ENCODE results near the gene ASCL4.

ASCL4 gene

GRCh38 chr12:107791465-107792089, 17.1 kb downstream of the ASCL4 start:
- Histone ChIP-seq H3K4ac (ENCODE audit: low read depth in 1 of 2, low read length in 2 of 2) (no peak overlapping the region), H2BK12ac (ENCODE audit: low read length in 2 of 2) (no peak overlapping the region), H3K14ac (ENCODE audit: low read length in 2 of 2) (no peak overlapping the region), H4K8ac (ENCODE audit: low read length) (no peak overlapping the region), H3K9me3 (ENCODE audit: control insufficient read depth, low read length) (no peaks in the 10 kb centered on the region), H2BK5ac (ENCODE audit: low read depth, low read length, poor library complexity, severe bottlenecking) (no peak overlapping the region), H2AK5ac (ENCODE audit: low read length, severe bottlenecking) (no peak overlapping the region), H3K4me1 (ENCODE audit: control insufficient read depth, insufficient read depth, low read depth, low read length) (no peaks in the 10 kb centered on the region), H3K9ac (ENCODE audit: low read length) (no peak overlapping the region), H3K79me1 (replicated peaks; ENCODE audit: low read length, poor library complexity, severe bottlenecking) (no peaks in the 10 kb centered on the region), H3K4me3 (ENCODE audit: insufficient read depth in 1 of 2, low read depth in 1 of 2, low read length in 2 of 2) (no peak overlapping the region), H2AFZ (ENCODE audit: low read depth, low read length) (no peak overlapping the region), H4K91ac (ENCODE audit: low read length) (no peak overlapping the region), H3K18ac (ENCODE audit: low read depth in 1 of 2, low read length in 2 of 2) (no peak overlapping the region), H3K27me3 (ENCODE audit: control insufficient read depth in 1 of 2, insufficient read depth in 1 of 2, low read length in 2 of 2) (peaks cover 0 to 14% of the 10 kb centered on the region in 2 experiments), H3K36me3 (ENCODE audit: control insufficient read depth in 1 of 2, insufficient read depth in 2 of 2, low read depth in 1 of 2, low read length in 2 of 2) (no peaks in the 10 kb centered on the region), H3K4me2 (ENCODE audit: low read length, poor library complexity, severe bottlenecking) (no peak overlapping the region), H3K27ac (ENCODE audit: low read length, poor library complexity, severe bottlenecking) (no peak overlapping the region), H2BK120ac (ENCODE audit: low read depth, low read length) (no peak overlapping the region), H2BK15ac (ENCODE audit: low read depth, poor library complexity, severe bottlenecking) (no peak overlapping the region), H3K23ac (ENCODE audit: low read length in 2 of 2) (no peak overlapping the region)
- no CpG with 5 or more reads among the region's 1 CpG for WGBS
- no peak for DNase-seq

DNA sequence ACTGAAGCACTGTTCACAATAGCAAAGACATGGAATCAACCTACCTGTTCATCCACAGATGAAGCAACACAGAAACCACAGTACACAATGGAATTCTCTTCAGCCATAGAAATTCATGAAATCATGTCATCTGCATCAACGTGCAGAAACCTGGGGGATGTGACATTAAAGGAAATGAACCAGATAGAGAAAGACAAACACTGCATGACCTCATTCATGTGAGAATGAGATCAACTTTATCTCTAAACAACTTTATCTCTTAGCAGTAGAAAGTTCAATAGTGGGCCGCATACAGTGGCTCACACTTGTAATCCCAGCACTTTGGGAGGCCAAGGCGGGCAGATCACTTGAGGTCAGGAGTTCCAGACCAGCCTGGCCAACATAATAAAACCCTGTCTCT, 19.9 kb downstream of the ASCL4 start:
- H3K79me1 ChIP-seq (replicated peaks; ENCODE audit: low read length, poor library complexity, severe bottlenecking): no peaks in the 10 kb centered on the region
- H3K14ac ChIP-seq (ENCODE audit: low read length in 2 of 2): no peak overlapping the region
- H2BK5ac ChIP-seq (ENCODE audit: low read depth, low read length, poor library complexity, severe bottlenecking): no peak overlapping the region
- H2BK15ac ChIP-seq (ENCODE audit: low read depth, poor library complexity, severe bottlenecking): no peak overlapping the region
- H3K23ac ChIP-seq (ENCODE audit: low read length in 2 of 2): no peak overlapping the region
- no peak for DNase-seq
- no peaks in the 10 kb centered on the region for H3K9me3 ChIP-seq (ENCODE audit: control insufficient read depth, low read length)
- no peak overlapping the region for H2BK120ac ChIP-seq (ENCODE audit: low read depth, low read length)
- H4K91ac ChIP-seq (ENCODE audit: low read length): no peak overlapping the region
- no peak overlapping the region for H3K4me2 ChIP-seq (ENCODE audit: low read length, poor library complexity, severe bottlenecking)
- no peak overlapping the region for H3K27ac ChIP-seq (ENCODE audit: low read length, poor library complexity, severe bottlenecking)
- no peak overlapping the region for H2BK12ac ChIP-seq (ENCODE audit: low read length in 2 of 2)
- no peak overlapping the region for H3K18ac ChIP-seq (ENCODE audit: low read depth in 1 of 2, low read length in 2 of 2)
- H3K4me1 ChIP-seq (ENCODE audit: control insufficient read depth, insufficient read depth, low read depth, low read length): no peaks in the 10 kb centered on the region
- no peak overlapping the region for H3K4ac ChIP-seq (ENCODE audit: low read depth in 1 of 2, low read length in 2 of 2)
- H4K8ac ChIP-seq (ENCODE audit: low read length): no peak overlapping the region
- H3K9ac ChIP-seq (ENCODE audit: low read length): no peak overlapping the region
- H3K27me3 ChIP-seq (ENCODE audit: control insufficient read depth in 1 of 2, insufficient read depth in 1 of 2, low read length in 2 of 2): peaks cover 0 to 16% of the 10 kb centered on the region in 2 experiments
- H3K4me3 ChIP-seq (ENCODE audit: insufficient read depth in 1 of 2, low read depth in 1 of 2, low read length in 2 of 2): no peak overlapping the region
- no peak overlapping the region for H2AK5ac ChIP-seq (ENCODE audit: low read length, severe bottlenecking)
- H2AFZ ChIP-seq (ENCODE audit: low read depth, low read length): no peak overlapping the region
- no peaks in the 10 kb centered on the region for H3K36me3 ChIP-seq (ENCODE audit: control insufficient read depth in 1 of 2, insufficient read depth in 2 of 2, low read depth in 1 of 2, low read length in 2 of 2)
- 71% methylated on average over 3 of the region's 3 CpGs for WGBS

- Histone ChIP-seq H2BK5ac (ENCODE audit: low read depth, low read length, poor library complexity, severe bottlenecking) (no peak overlapping the region), H3K4me3 (ENCODE audit: insufficient read depth in 1 of 2, low read depth in 1 of 2, low read length in 2 of 2) (no peak overlapping the region), H3K79me1 (replicated peaks; ENCODE audit: low read length, poor library complexity, severe bottlenecking) (no peaks in the 10 kb centered on the region), H3K4me1 (ENCODE audit: control insufficient read depth, insufficient read depth, low read depth, low read length) (no peaks in the 10 kb centered on the region), H3K36me3 (ENCODE audit: control insufficient read depth in 1 of 2, insufficient read depth in 2 of 2, low read depth in 1 of 2, low read length in 2 of 2) (no peaks in the 10 kb centered on the region), H3K4ac (ENCODE audit: low read depth in 1 of 2, low read length in 2 of 2) (no peak overlapping the region), H2BK15ac (ENCODE audit: low read depth, poor library complexity, severe bottlenecking) (no peak overlapping the region), H3K14ac (ENCODE audit: low read length in 2 of 2) (no peak overlapping the region), H2AK5ac (ENCODE audit: low read length, severe bottlenecking) (no peak overlapping the region), H3K9ac (ENCODE audit: low read length) (no peak overlapping the region), H3K27me3 (ENCODE audit: control insufficient read depth in 1 of 2, insufficient read depth in 1 of 2, low read length in 2 of 2) (peaks cover 0 to 13% of the 10 kb centered on the region in 2 experiments), H3K9me3 (ENCODE audit: control insufficient read depth, low read length) (no peaks in the 10 kb centered on the region), H3K4me2 (ENCODE audit: low read length, poor library complexity, severe bottlenecking) (no peak overlapping the region), H2AFZ (ENCODE audit: low read depth, low read length) (no peak overlapping the region), H3K23ac (ENCODE audit: low read length in 2 of 2) (no peak overlapping the region), H3K18ac (ENCODE audit: low read depth in 1 of 2, low read length in 2 of 2) (no peak overlapping the region), H4K91ac (ENCODE audit: low read length) (no peak overlapping the region), H3K27ac (ENCODE audit: low read length, poor library complexity, severe bottlenecking) (no peak overlapping the region), H2BK12ac (ENCODE audit: low read length in 2 of 2) (no peak overlapping the region), H4K8ac (ENCODE audit: low read length) (no peak overlapping the region), H2BK120ac (ENCODE audit: low read depth, low read length) (no peak overlapping the region)
- DNase-seq: no peak
- WGBS: 64% methylated on average over 2 of the region's 3 CpGs
Measured at GRCh38 chr12:107798580-107798979, 24.1 kb downstream of the ASCL4 start.

DNA sequence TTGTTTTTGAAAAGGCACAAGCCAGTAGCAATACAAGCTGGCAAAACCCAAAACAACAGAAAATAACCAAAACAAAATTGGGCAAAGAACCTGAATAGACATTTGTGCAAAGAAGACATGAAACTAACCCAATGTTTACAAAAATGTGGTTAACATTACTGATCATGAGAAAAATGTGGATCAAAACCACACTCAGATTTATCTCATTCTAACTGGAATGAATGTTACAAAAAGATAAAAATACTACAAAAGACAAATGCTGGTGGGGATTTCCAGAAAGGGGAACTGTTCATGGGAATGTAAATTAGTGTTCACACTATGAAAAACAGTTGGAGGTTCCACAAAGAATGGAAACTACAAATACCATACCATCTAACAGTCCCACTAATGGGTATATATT, 26.6 kb downstream of the ASCL4 start:
- Histone ChIP-seq H4K91ac (ENCODE audit: low read length) (no peak overlapping the region), H3K4me2 (ENCODE audit: low read length, poor library complexity, severe bottlenecking) (no peak overlapping the region), H3K4me3 (ENCODE audit: insufficient read depth in 1 of 2, low read depth in 1 of 2, low read length in 2 of 2) (no peak overlapping the region), H3K4ac (ENCODE audit: low read depth in 1 of 2, low read length in 2 of 2) (no peak overlapping the region), H2BK12ac (ENCODE audit: low read length in 2 of 2) (no peak overlapping the region), H2BK15ac (ENCODE audit: low read depth, poor library complexity, severe bottlenecking) (no peak overlapping the region), H2BK120ac (ENCODE audit: low read depth, low read length) (no peak overlapping the region), H2AK5ac (ENCODE audit: low read length, severe bottlenecking) (no peak overlapping the region), H3K27me3 (ENCODE audit: control insufficient read depth in 1 of 2, insufficient read depth in 1 of 2, low read length in 2 of 2) (peaks cover 0 to 5% of the 10 kb centered on the region in 2 experiments), H3K36me3 (ENCODE audit: control insufficient read depth in 1 of 2, insufficient read depth in 2 of 2, low read depth in 1 of 2, low read length in 2 of 2) (no peaks in the 10 kb centered on the region), H3K9ac (ENCODE audit: low read length) (no peak overlapping the region), H3K79me1 (replicated peaks; ENCODE audit: low read length, poor library complexity, severe bottlenecking) (no peaks in the 10 kb centered on the region), H3K9me3 (ENCODE audit: control insufficient read depth, low read length) (no peaks in the 10 kb centered on the region), H3K18ac (ENCODE audit: low read depth in 1 of 2, low read length in 2 of 2) (no peak overlapping the region), H3K14ac (ENCODE audit: low read length in 2 of 2) (no peak overlapping the region), H4K8ac (ENCODE audit: low read length) (no peak overlapping the region), H2AFZ (ENCODE audit: low read depth, low read length) (no peak overlapping the region), H3K27ac (ENCODE audit: low read length, poor library complexity, severe bottlenecking) (no peak overlapping the region), H3K4me1 (ENCODE audit: control insufficient read depth, insufficient read depth, low read depth, low read length) (no peaks in the 10 kb centered on the region), H3K23ac (ENCODE audit: low read length in 2 of 2) (no peak overlapping the region), H2BK5ac (ENCODE audit: low read depth, low read length, poor library complexity, severe bottlenecking) (no peak overlapping the region)
- DNase-seq: no peak

Measured in mesenchymal stem cell (in vitro differentiated cells and primary cell).